Choroid plexus epithelial cell (primary cell): ENCODE measurements around the gene CARD9.
A peak's percentile ranks its signal among the peaks of the same experiment; 100 is the strongest.

Experiments used
- DNase-seq: peaks from one replicate; pipeline ENCODE4 v3.0.0-alpha.2; 2010; ENCODE audit warnings: low read depth
- H3K4me3 ChIP-seq: 2 replicates; pipeline ENCODE4 v1.5.1; 2011; ENCODE audit warnings: low read depth, mild to moderate bottlenecking, control low read depth, low read length, moderate library complexity
- CTCF ChIP-seq: conservative IDR thresholded peaks from 2 replicates; pipeline ENCODE4 v1.5.1; 2011; ENCODE audit warnings: low read depth, mild to moderate bottlenecking, control low read depth, inconsistent platforms, low read length, moderate library complexity

Gene CARD9

DNA sequence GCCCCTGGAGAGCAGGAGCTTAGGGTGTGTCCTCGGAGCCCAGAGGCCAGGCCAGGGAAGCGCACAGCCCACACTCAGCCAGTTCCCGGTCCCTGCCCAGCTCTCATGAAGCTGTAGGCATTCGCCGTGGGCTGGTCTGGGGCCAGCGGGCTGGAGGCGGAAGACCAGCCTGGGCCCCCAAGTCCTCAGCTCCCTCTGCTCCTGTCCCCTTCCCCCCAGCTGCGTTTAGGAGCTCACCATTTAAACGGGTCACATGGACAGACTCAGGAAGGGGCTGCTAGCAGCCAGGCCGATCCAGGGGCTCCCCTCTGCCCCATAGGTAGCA lies 27.4 kb downstream of the CARD9 start:
- H3K4me3 ChIP-seq = no peak overlapping the region
- no peak for DNase-seq
- no peak for TF ChIP-seq CTCF

DNA sequence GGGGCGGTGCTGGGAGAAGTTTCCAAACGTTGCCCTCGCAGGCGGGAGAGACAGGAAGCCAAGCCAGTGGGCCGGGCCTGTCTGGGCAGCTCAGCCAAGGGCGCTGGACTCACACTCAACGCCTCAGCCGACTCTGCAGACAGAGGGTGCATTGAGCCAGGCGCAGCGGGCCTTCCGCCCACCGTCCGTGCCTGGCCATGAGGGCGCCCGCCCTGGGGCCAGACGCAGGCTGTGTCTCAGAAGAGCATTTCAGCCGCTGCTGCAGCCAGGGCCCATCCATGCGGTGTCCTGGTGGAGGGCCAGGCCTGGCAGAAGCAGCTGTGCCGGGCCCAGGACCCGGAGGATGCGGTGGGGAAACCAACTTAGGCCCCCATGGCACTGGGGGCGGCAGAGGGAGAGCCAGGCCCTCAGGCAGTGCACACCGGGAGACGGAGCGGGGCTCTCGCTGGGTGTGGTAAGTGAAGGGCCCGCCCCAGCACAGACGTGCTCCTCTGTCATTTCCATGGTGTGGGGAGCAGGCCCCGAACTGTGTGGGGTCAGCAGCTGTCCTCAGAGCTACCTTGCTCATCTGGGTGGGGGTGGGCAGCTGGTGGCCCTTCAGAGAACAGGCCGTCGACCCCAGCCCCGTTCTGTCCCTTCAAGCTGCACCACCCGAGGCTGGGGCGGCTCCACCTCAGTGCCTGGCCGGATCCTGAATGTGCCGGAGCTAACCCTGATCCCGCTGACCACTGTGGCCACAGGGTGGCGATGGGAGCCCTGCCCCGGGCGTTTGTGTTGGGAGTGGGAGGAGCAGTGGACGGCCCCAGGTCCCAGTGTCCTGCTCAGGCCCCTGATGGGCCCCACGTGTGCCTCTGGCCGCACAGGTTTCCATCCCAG lies 27.9 kb downstream of the CARD9 start:
- H3K4me3 ChIP-seq = no peak overlapping the region
- TF ChIP-seq CTCF = peak; percentile 60
- DNase-seq = peak; percentile 60

DNA sequence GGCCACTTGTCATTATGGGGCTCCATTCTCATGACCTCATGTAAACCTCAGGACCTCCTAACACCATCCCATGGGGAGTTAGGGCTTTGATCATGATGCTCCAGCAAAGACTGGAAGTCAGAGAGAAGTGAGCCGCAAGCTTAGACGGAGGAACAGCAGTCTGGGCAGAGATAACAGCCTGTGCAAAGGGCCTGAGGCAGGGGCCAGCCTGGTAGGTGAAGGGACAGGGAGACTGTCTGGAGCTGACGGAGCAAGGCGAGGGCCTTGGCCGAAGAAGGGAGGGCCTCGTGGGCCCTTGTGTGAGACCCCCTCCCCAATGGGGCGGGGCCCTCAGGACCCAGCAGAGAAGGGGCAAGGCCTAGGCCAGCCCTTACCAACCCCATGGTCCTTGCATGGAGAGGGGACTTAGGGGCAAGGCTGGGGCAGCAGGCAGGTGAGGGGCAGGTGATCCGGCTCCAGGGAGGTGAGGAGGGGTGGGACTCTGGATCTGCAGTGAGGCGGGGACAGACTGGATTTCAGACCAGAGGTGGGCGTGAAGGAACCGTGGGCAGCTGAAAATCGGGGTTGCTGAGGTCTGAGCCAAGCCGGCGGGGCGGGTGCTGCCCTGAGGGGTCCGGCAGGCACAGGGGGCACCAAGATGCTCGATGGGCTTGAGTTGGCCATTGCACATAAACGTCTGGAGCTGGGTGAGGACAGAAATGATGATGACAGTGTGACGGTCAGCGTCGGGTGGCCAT lies 28.8 kb downstream of the CARD9 start:
- no peak for TF ChIP-seq CTCF
- no peak for DNase-seq
- H3K4me3 ChIP-seq = no peak overlapping the region

GRCh38 chr9:136343884-136344269 lies 29.6 kb downstream of the CARD9 start:
- DNase-seq = no peak
- H3K4me3 ChIP-seq = no peak overlapping the region
- TF ChIP-seq CTCF = no peak

GRCh38 chr9:136343121-136343883 lies 30.2 kb downstream of the CARD9 start:
- DNase-seq = no peak
- TF ChIP-seq CTCF = no peak
- no peak overlapping the region for H3K4me3 ChIP-seq

- peak; percentile 79 for DNase-seq
- peak overlapping the region; percentile 11 for H3K4me3 ChIP-seq
- no peak for TF ChIP-seq CTCF
Observed at GRCh38 chr9:136342181-136343120, 31.0 kb downstream of the CARD9 start.
